Activated CD8-positive, alpha-beta T cell treated with anti-CD3 and anti-CD28 coated beads, Interleukin-2, amount 10 ng/mL, durations not matched to agents 7 days and 5 days (primary cell): ENCODE measurements around the gene NAA80. TPM values are rescaled to one million over a fixed set of nuclear protein-coding genes. Genes with fewer than 3 reads are reported as not detected.
"Not testable (repeated sequence)": the region's sequence is repeated elsewhere in the genome, so short reads cannot be mapped to it uniquely, and the experiment has no call there.

Experiments
- ATAC-seq: fragments of 150-1000 bp; cut with Tn5 transposase; one replicate; pipeline ENCODE4 v1.10.0; 2021; ENCODE audit warnings: moderate library complexity
- CTCF ChIA-PET: fragments of 350-600 bp; sonication (Branson Sonifier 250); formaldehyde crosslinking; loops from one replicate; lab custom pipeline; 2021; ENCODE audit warnings: antibody characterized with exemption; lab: Charles Lee
- POLR2A ChIA-PET: fragments of 350-600 bp; sonication (Branson Sonifier 250); formaldehyde crosslinking; loops from one replicate; lab custom pipeline; 2021; ENCODE audit warnings: antibody characterized with exemption; lab: Charles Lee
- DNase-seq: peaks from one replicate; pipeline ENCODE4 v3.0.0-alpha.2; 2020
- H3K27ac Mint-ChIP-seq: one replicate; pipeline ENCODE4 v1.8.0; 2021; ENCODE audit warnings: mild to moderate bottlenecking, mixed read lengths
- H3K27me3 Mint-ChIP-seq: one replicate; pipeline ENCODE4 v1.8.0; 2021; ENCODE audit warnings: low read depth, mixed read lengths
- H3K36me3 Mint-ChIP-seq: one replicate; pipeline ENCODE4 v1.8.0; 2021; ENCODE audit warnings: low read depth, mixed read lengths
- H3K4me1 Mint-ChIP-seq: one replicate; pipeline ENCODE4 v1.8.0; 2021; ENCODE audit warnings: low read depth, mixed read lengths
- H3K4me3 Mint-ChIP-seq: one replicate; pipeline ENCODE4 v1.8.0; 2021; ENCODE audit warnings: mild to moderate bottlenecking, mixed read lengths
- H3K9me3 Mint-ChIP-seq: one replicate; pipeline ENCODE4 v1.8.0; 2022; ENCODE audit warnings: mixed read lengths; ENCODE audit not compliant: insufficient read depth
- total RNA-seq, 2 experiments: library from RNA; stranded (reverse); gene quantifications; one replicate each; pipeline ENCODE4 v1.2.3, GENCODE V29; 2021

Gene NAA80
- total RNA-seq, 2 experiments from 2014 or later: 26.8 to 28.5 TPM

- H3K4me1 Mint-ChIP-seq, H3K27ac Mint-ChIP-seq, DNase-seq, H3K4me3 Mint-ChIP-seq, H3K9me3 Mint-ChIP-seq, ATAC-seq: not testable (repeated sequence)
- Mint-ChIP-seq H3K27me3 (peaks cover 12% of the 10 kb centered on the region), H3K36me3 (peaks cover 20% of the 10 kb centered on the region)
- ChIA-PET CTCF (interaction anchor here (1.4 kb wide), 1 partner anchor 16 kb away, joined by 6 read pairs; no protein-coding TSS in a partner anchor), POLR2A (interaction anchor here (1.3 kb wide), 1 partner anchor 12 kb away, joined by 4 read pairs; no protein-coding TSS in a partner anchor)
Observed at GRCh38 chr3:50262200-50262599, 37.0 kb downstream of the NAA80 start.

- peak overlapping the region; percentile 7 for H3K4me3 Mint-ChIP-seq
- peaks cover 10% of the 10 kb centered on the region for H3K4me1 Mint-ChIP-seq
- POLR2A ChIA-PET: interaction anchor here (0.7 to 1.3 kb wide), 2 partner anchors 8 to 11 kb away, joined by 3 to 4 read pairs; no protein-coding TSS in a partner anchor
Observed at GRCh38 chr3:50261505-50261904, 37.7 kb downstream of the NAA80 start.

GRCh38 chr3:50260942-50261441 is 38.2 kb downstream of the NAA80 start:
- H3K36me3 Mint-ChIP-seq: peaks cover 32% of the 10 kb centered on the region
- peaks cover 4% of the 10 kb centered on the region for H3K9me3 Mint-ChIP-seq
- ATAC-seq (no peak), DNase-seq (no peak)
- POLR2A ChIA-PET: interaction anchor here (0.7 to 1.3 kb wide), 2 partner anchors 9 to 11 kb away, joined by 3 to 4 read pairs; no protein-coding TSS in a partner anchor
- H3K4me3 Mint-ChIP-seq: peak overlapping the region; percentile 7
- peaks cover 4% of the 10 kb centered on the region for H3K27me3 Mint-ChIP-seq
- peaks cover 10% of the 10 kb centered on the region for H3K4me1 Mint-ChIP-seq
- H3K27ac Mint-ChIP-seq: peak overlapping the region; percentile 19
- CTCF ChIA-PET: interaction anchor here (0.9 to 4.2 kb wide), 9 partner anchors 9 to 156 kb away, joined by 3 to 45 read pairs (median 4); partner anchors contain the start of gene GNAI2

More at GRCh38 chr3:50261505-50261904, 37.7 kb downstream of the NAA80 start:
- H3K36me3 Mint-ChIP-seq: peaks cover 27% of the 10 kb centered on the region
- ATAC-seq (no peak), DNase-seq (no peak)
- H3K9me3 Mint-ChIP-seq: peaks cover 4% of the 10 kb centered on the region
- H3K27me3 Mint-ChIP-seq: peaks cover 6% of the 10 kb centered on the region
- CTCF ChIA-PET: interaction anchor here (0.9 to 4.2 kb wide), 4 partner anchors 10 to 89 kb away, joined by 3 to 45 read pairs (median 14); no protein-coding TSS in a partner anchor
- peak overlapping the region; percentile 19 for H3K27ac Mint-ChIP-seq

GRCh38 chr3:50260027-50260941 is 38.9 kb downstream of the NAA80 start:
- peak overlapping the region; percentile 69 for H3K4me3 Mint-ChIP-seq
- H3K36me3 Mint-ChIP-seq: peaks cover 35% of the 10 kb centered on the region
- ATAC-seq (peak; percentile 97), DNase-seq (peak; percentile 87)
- H3K27ac Mint-ChIP-seq: peak overlapping the region; percentile 63
- no peaks in the 10 kb centered on the region for H3K27me3 Mint-ChIP-seq
- POLR2A ChIA-PET: interaction anchor here (0.7 to 1.2 kb wide), 3 partner anchors 9 to 30 kb away, joined by 3 to 5 read pairs (median 5); no protein-coding TSS in a partner anchor
- CTCF ChIA-PET: interaction anchor here (0.7 to 4.2 kb wide), 20 partner anchors 9 to 155 kb away, joined by 3 to 45 read pairs (median 4); partner anchors contain the start of genes GNAI2, HYAL3, IFRD2 and NAA80
- H3K9me3 Mint-ChIP-seq: peaks cover 4% of the 10 kb centered on the region
- H3K4me1 Mint-ChIP-seq: peaks cover 10% of the 10 kb centered on the region

- peak overlapping the region; percentile 63 for H3K27ac Mint-ChIP-seq
- ATAC-seq: peak; percentile 28
- POLR2A ChIA-PET: interaction anchor here (0.6 to 1.2 kb wide), 3 partner anchors 13 to 33 kb away, joined by 3 to 5 read pairs (median 5); no protein-coding TSS in a partner anchor
- peaks cover 40% of the 10 kb centered on the region for H3K36me3 Mint-ChIP-seq
- no peaks in the 10 kb centered on the region for H3K27me3 Mint-ChIP-seq
- DNase-seq: no peak
- peak overlapping the region; percentile 69 for H3K4me3 Mint-ChIP-seq
- peaks cover 4% of the 10 kb centered on the region for H3K9me3 Mint-ChIP-seq
- CTCF ChIA-PET: interaction anchor here (0.7 to 4.2 kb wide), 21 partner anchors 8 to 154 kb away, joined by 3 to 45 read pairs (median 4); partner anchors contain the start of genes GNAI2, HYAL3, IFRD2 and NAA80
- peaks cover 10% of the 10 kb centered on the region for H3K4me1 Mint-ChIP-seq
Observed at GRCh38 chr3:50259432-50260026, 39.7 kb downstream of the NAA80 start.

GRCh38 chr3:50258979-50259378 is 40.2 kb downstream of the NAA80 start:
- CTCF ChIA-PET: interaction anchor here (1.0 to 4.2 kb wide), 12 partner anchors 8 to 40 kb away, joined by 3 to 45 read pairs (median 8); partner anchors contain the start of genes GNAI2, HYAL3, IFRD2 and NAA80
- peaks cover 4% of the 10 kb centered on the region for H3K9me3 Mint-ChIP-seq
- H3K27ac Mint-ChIP-seq: no peak overlapping the region
- no peaks in the 10 kb centered on the region for H3K27me3 Mint-ChIP-seq
- H3K4me1 Mint-ChIP-seq: peaks cover 10% of the 10 kb centered on the region
- H3K36me3 Mint-ChIP-seq: peaks cover 44% of the 10 kb centered on the region
- ATAC-seq: no peak
- DNase-seq: no peak
- H3K4me3 Mint-ChIP-seq: no peak overlapping the region
- POLR2A ChIA-PET: interaction anchor here (0.6 kb wide), 1 partner anchor 32 kb away, joined by 3 read pairs; no protein-coding TSS in a partner anchor

GRCh38 chr3:50258029-50258680 is 41.0 kb downstream of the NAA80 start:
- peak overlapping the region; percentile 39 for H3K27ac Mint-ChIP-seq
- DNase-seq (no peak), ATAC-seq (no peak)
- ChIA-PET POLR2A (no interaction called here), CTCF (interaction anchor here (0.8 to 4.2 kb wide), 6 partner anchors 12 to 31 kb away, joined by 3 to 45 read pairs (median 4); partner anchors contain the start of gene GNAI2)
- peaks cover 50% of the 10 kb centered on the region for H3K36me3 Mint-ChIP-seq
- H3K4me3 Mint-ChIP-seq: no peak overlapping the region
- H3K27me3 Mint-ChIP-seq: no peaks in the 10 kb centered on the region
- H3K4me1 Mint-ChIP-seq: peaks cover 12% of the 10 kb centered on the region
- peaks cover 4% of the 10 kb centered on the region for H3K9me3 Mint-ChIP-seq

GRCh38 chr3:50256978-50257890 is 42.0 kb downstream of the NAA80 start:
- Mint-ChIP-seq H3K27ac (no peak overlapping the region), H3K27me3 (no peaks in the 10 kb centered on the region), H3K9me3 (peaks cover 4% of the 10 kb centered on the region), H3K36me3 (peaks cover 50% of the 10 kb centered on the region), H3K4me3 (no peak overlapping the region), H3K4me1 (peaks cover 12% of the 10 kb centered on the region)
- POLR2A ChIA-PET: interaction anchor here (0.7 kb wide), 1 partner anchor 68 kb away, joined by 3 read pairs; no protein-coding TSS in a partner anchor
- CTCF ChIA-PET: interaction anchor here (0.7 to 4.2 kb wide), 5 partner anchors 10 to 62 kb away, joined by 3 to 45 read pairs (median 21); no protein-coding TSS in a partner anchor
- ATAC-seq: no peak
- peak; percentile 54 for DNase-seq

GRCh38 chr3:50255251-50255615 is 44.0 kb downstream of the NAA80 start:
- no peak for DNase-seq
- Mint-ChIP-seq H3K27me3 (no peaks in the 10 kb centered on the region), H3K36me3 (peaks cover 59% of the 10 kb centered on the region), H3K4me3 (no peak overlapping the region), H3K4me1 (peaks cover 15% of the 10 kb centered on the region), H3K27ac (no peak overlapping the region), H3K9me3 (peaks cover 4% of the 10 kb centered on the region)
- ChIA-PET CTCF (interaction anchor here (1.6 to 3.6 kb wide), 3 partner anchors 8 to 60 kb away, joined by 5 to 22 read pairs (median 21); no protein-coding TSS in a partner anchor), POLR2A (no interaction called here)
- no peak for ATAC-seq
